Activated T-cell treated with anti-CD3 and anti-CD28 coated beads, Interleukin-2, amount 50 U/mL, for 24 hours (primary cell): Measurements from ENCODE around the gene GLA.

ENCODE experiments used
- DNase-seq: peaks from one replicate; pipeline ENCODE4 v3.0.0-alpha.2; 2020
- H3K27ac Mint-ChIP-seq: 2 replicates; pipeline ENCODE4 v1.8.0; 2020; ENCODE audit warnings: mild to moderate bottlenecking, mixed read lengths
- H3K27me3 Mint-ChIP-seq: 2 replicates; pipeline ENCODE4 v1.8.0; 2020; ENCODE audit warnings: mixed read lengths
- H3K36me3 Mint-ChIP-seq: 2 replicates; pipeline ENCODE4 v1.8.0; 2020; ENCODE audit warnings: low read depth, mixed read lengths
- H3K4me1 Mint-ChIP-seq: 2 replicates; pipeline ENCODE4 v1.8.0; 2020; ENCODE audit warnings: low read depth, mixed read lengths
- H3K4me3 Mint-ChIP-seq: 2 replicates; pipeline ENCODE4 v1.8.0; 2020; ENCODE audit warnings: mild to moderate bottlenecking, moderate library complexity, mixed read lengths
- H3K9me3 Mint-ChIP-seq: 2 replicates; pipeline ENCODE4 v1.8.0; 2020; ENCODE audit warnings: mixed read lengths

The GLA gene

GRCh38 chrX:101388604-101389003 is 19.1 kb downstream of the GLA start:
- Mint-ChIP-seq H3K9me3 (no peaks in the 10 kb centered on the region), H3K4me1 (peaks cover 9% of the 10 kb centered on the region), H3K4me3 (no peak overlapping the region), H3K27me3 (peaks cover 24% of the 10 kb centered on the region), H3K27ac (no peak overlapping the region), H3K36me3 (peaks cover 28% of the 10 kb centered on the region)
- DNase-seq, result no peak

GRCh38 chrX:101386542-101386885 is 21.2 kb downstream of the GLA start:
- H3K36me3 Mint-ChIP-seq, result peaks cover 8% of the 10 kb centered on the region
- no peak overlapping the region for H3K4me3 Mint-ChIP-seq
- peaks cover 21% of the 10 kb centered on the region for H3K27me3 Mint-ChIP-seq
- H3K4me1 Mint-ChIP-seq, result peaks cover 4% of the 10 kb centered on the region
- no peak overlapping the region for H3K27ac Mint-ChIP-seq
- no peak for DNase-seq
- no peaks in the 10 kb centered on the region for H3K9me3 Mint-ChIP-seq

- Mint-ChIP-seq H3K36me3 (peaks cover 2% of the 10 kb centered on the region), H3K27me3 (peaks cover 15% of the 10 kb centered on the region), H3K9me3 (no peaks in the 10 kb centered on the region), H3K4me1 (peaks cover 4% of the 10 kb centered on the region), H3K4me3 (no peak within 1 kb of the TSS), H3K27ac (no peak within 1 kb of the TSS)
- DNase-seq, result no peak
Measured at GRCh38 chrX:101385795-101386541, 21.8 kb downstream of the GLA start, which contains the start of gene BTK. TSS of gene BTK (minus strand) at chrX:101386191. CDS start at chrX:101375284, 10,907 bp downstream.

- H3K4me3 Mint-ChIP-seq, result no peak overlapping the region
- no peaks in the 10 kb centered on the region for H3K36me3 Mint-ChIP-seq
- peaks cover 9% of the 10 kb centered on the region for H3K27me3 Mint-ChIP-seq
- no peak overlapping the region for H3K27ac Mint-ChIP-seq
- H3K9me3 Mint-ChIP-seq, result no peaks in the 10 kb centered on the region
- no peak for DNase-seq
- H3K4me1 Mint-ChIP-seq, result no peaks in the 10 kb centered on the region
Measured at GRCh38 chrX:101385026-101385684, 22.6 kb downstream of the GLA start.

- Mint-ChIP-seq H3K4me1 (no peaks in the 10 kb centered on the region), H3K9me3 (no peaks in the 10 kb centered on the region), H3K36me3 (no peaks in the 10 kb centered on the region), H3K4me3 (no peak overlapping the region), H3K27me3 (peaks cover 3% of the 10 kb centered on the region), H3K27ac (no peak overlapping the region)
- DNase-seq, result no peak
Measured at GRCh38 chrX:101383679-101384205, 24.0 kb downstream of the GLA start.

GRCh38 chrX:101377547-101377946 is 30.2 kb downstream of the GLA start:
- no peaks in the 10 kb centered on the region for H3K4me1 Mint-ChIP-seq
- H3K4me3 Mint-ChIP-seq, result no peak overlapping the region
- no peaks in the 10 kb centered on the region for H3K9me3 Mint-ChIP-seq
- no peaks in the 10 kb centered on the region for H3K36me3 Mint-ChIP-seq
- H3K27me3 Mint-ChIP-seq, result peaks cover 11% of the 10 kb centered on the region
- no peak overlapping the region for H3K27ac Mint-ChIP-seq
- no peak for DNase-seq

GRCh38 chrX:101370888-101371504 is 36.7 kb downstream of the GLA start:
- no peaks in the 10 kb centered on the region for H3K4me1 Mint-ChIP-seq
- H3K27me3 Mint-ChIP-seq, result peaks cover 12% of the 10 kb centered on the region
- DNase-seq, result no peak
- no peaks in the 10 kb centered on the region for H3K36me3 Mint-ChIP-seq
- no peak overlapping the region for H3K4me3 Mint-ChIP-seq
- H3K27ac Mint-ChIP-seq, result no peak overlapping the region
- H3K9me3 Mint-ChIP-seq, result no peaks in the 10 kb centered on the region

GRCh38 chrX:101369687-101370086 is 38.0 kb downstream of the GLA start:
- Mint-ChIP-seq H3K9me3 (no peaks in the 10 kb centered on the region), H3K36me3 (no peaks in the 10 kb centered on the region), H3K27me3 (peaks cover 7% of the 10 kb centered on the region), H3K27ac (no peak overlapping the region), H3K4me3 (no peak overlapping the region), H3K4me1 (no peaks in the 10 kb centered on the region)
- DNase-seq, result no peak

GRCh38 chrX:101368800-101369199 is 38.9 kb downstream of the GLA start:
- Mint-ChIP-seq H3K36me3 (no peaks in the 10 kb centered on the region), H3K4me1 (no peaks in the 10 kb centered on the region), H3K4me3 (no peak overlapping the region), H3K27ac (no peak overlapping the region), H3K9me3 (no peaks in the 10 kb centered on the region), H3K27me3 (peaks cover 7% of the 10 kb centered on the region)
- no peak for DNase-seq

- no peak overlapping the region for H3K27ac Mint-ChIP-seq
- H3K4me1 Mint-ChIP-seq, result no peaks in the 10 kb centered on the region
- peaks cover 21% of the 10 kb centered on the region for H3K27me3 Mint-ChIP-seq
- H3K9me3 Mint-ChIP-seq, result no peaks in the 10 kb centered on the region
- no peak for DNase-seq
- H3K36me3 Mint-ChIP-seq, result no peaks in the 10 kb centered on the region
- no peak overlapping the region for H3K4me3 Mint-ChIP-seq
Measured at GRCh38 chrX:101365301-101365795, 42.4 kb downstream of the GLA start.

- no peaks in the 10 kb centered on the region for H3K4me1 Mint-ChIP-seq
- no peak overlapping the region for H3K27ac Mint-ChIP-seq
- H3K9me3 Mint-ChIP-seq, result no peaks in the 10 kb centered on the region
- H3K4me3 Mint-ChIP-seq, result no peak overlapping the region
- H3K36me3 Mint-ChIP-seq, result no peaks in the 10 kb centered on the region
- no peak for DNase-seq
- peaks cover 21% of the 10 kb centered on the region for H3K27me3 Mint-ChIP-seq
Measured at GRCh38 chrX:101362757-101363156, 45.0 kb downstream of the GLA start.

- DNase-seq, result no peak
- Mint-ChIP-seq H3K36me3 (no peaks in the 10 kb centered on the region), H3K27me3 (peaks cover 21% of the 10 kb centered on the region), H3K4me1 (no peaks in the 10 kb centered on the region), H3K9me3 (no peaks in the 10 kb centered on the region), H3K4me3 (no peak overlapping the region), H3K27ac (no peak overlapping the region)
Measured at GRCh38 chrX:101362116-101362515, 45.6 kb downstream of the GLA start.

- DNase-seq, result no peak
- Mint-ChIP-seq H3K36me3 (no peaks in the 10 kb centered on the region), H3K27ac (no peak overlapping the region), H3K4me1 (no peaks in the 10 kb centered on the region), H3K4me3 (no peak overlapping the region), H3K9me3 (no peaks in the 10 kb centered on the region), H3K27me3 (peaks cover 21% of the 10 kb centered on the region)
Measured at GRCh38 chrX:101360390-101360789, 47.3 kb downstream of the GLA start.

- DNase-seq, result no peak
- Mint-ChIP-seq H3K9me3 (no peaks in the 10 kb centered on the region), H3K36me3 (no peaks in the 10 kb centered on the region), H3K27ac (no peak overlapping the region), H3K4me1 (no peaks in the 10 kb centered on the region), H3K4me3 (no peak overlapping the region), H3K27me3 (peaks cover 21% of the 10 kb centered on the region)
Measured at GRCh38 chrX:101359966-101360365, 47.8 kb downstream of the GLA start.
